Muscle of back (tissue), 11 donors: ENCODE results near the gene MRGPRD. TPM values are rescaled to one million over a fixed set of nuclear protein-coding genes. Genes with fewer than 3 reads are reported as not detected.
"Not testable (repeated sequence)": the region's sequence is repeated elsewhere in the genome, so short reads cannot be mapped to it uniquely, and the experiment has no call there.

ENCODE experiments used
- DNase-seq, 3 donors: peaks; one replicate each; pipeline versions ENCODE4 v3.0.0 to v3.0.0-alpha.2; 2013
- polyA plus RNA-seq, 10 donors: library from polyadenylated mRNA; unstranded; fragments of 120-200 nt; gene quantifications; one replicate each; pipeline ENCODE4 v1.2.1, GENCODE V29; 2013; ENCODE audit not compliant: insufficient read length in 10 of 10

MRGPRD gene
- polyA plus RNA-seq, 10 donors = 0.21 to 0.25 TPM; not detected in 8

- no peak for DNase-seq
These were observed 13.5 kb upstream of the MRGPRD start for GRCh38 chr11:68994161-68994893.

- DNase-seq = no peak
These were observed 12.8 kb upstream of the MRGPRD start for GRCh38 chr11:68993546-68993945.

GRCh38 chr11:68992743-68993255 is 12.0 kb upstream of the MRGPRD start:
- DNase-seq = no peak

GRCh38 chr11:68990995-68991780 is 10.4 kb upstream of the MRGPRD start:
- DNase-seq = no peak

GRCh38 chr11:68989936-68990606 is 9.3 kb upstream of the MRGPRD start:
- DNase-seq = no peak

GRCh38 chr11:68988491-68988890 is 7.7 kb upstream of the MRGPRD start:
- DNase-seq = no peak

GRCh38 chr11:68987211-68987610 is 6.4 kb upstream of the MRGPRD start:
- DNase-seq = no peak

- no peak for DNase-seq
These were observed 3.0 kb upstream of the MRGPRD start for GRCh38 chr11:68983801-68984200.

GRCh38 chr11:68982134-68982533 is 1.3 kb upstream of the MRGPRD start:
- DNase-seq = no peak

- DNase-seq = no peak
These were observed 633 bp downstream of the MRGPRD start for GRCh38 chr11:68979931-68980775.

GRCh38 chr11:68978931-68979594 is 1.7 kb downstream of the MRGPRD start:
- peak in 2 of 3 donors; percentile 52 to 86 for DNase-seq

GRCh38 chr11:68978626-68978930 is 2.2 kb downstream of the MRGPRD start:
- no peak for DNase-seq

GRCh38 chr11:68977781-68978625 is 2.8 kb downstream of the MRGPRD start:
- DNase-seq = no peak

GRCh38 chr11:68976563-68976962 is 4.2 kb downstream of the MRGPRD start:
- peak in 1 of 3 donors; percentile 74 for DNase-seq

- no peak for DNase-seq
These were observed 4.7 kb downstream of the MRGPRD start for GRCh38 chr11:68976095-68976494.

- DNase-seq = no peak
These were observed 6.2 kb downstream of the MRGPRD start for GRCh38 chr11:68974421-68975194.

GRCh38 chr11:68973706-68974105 is 7.1 kb downstream of the MRGPRD start:
- not testable (repeated sequence) for DNase-seq

GRCh38 chr11:68973219-68973618 is 7.6 kb downstream of the MRGPRD start:
- no peak for DNase-seq

- DNase-seq = no peak
These were observed 9.7 kb downstream of the MRGPRD start for GRCh38 chr11:68970921-68971636.
